SW480 (cell line): ENCODE measurements around the gene ADGRD1.

Experiments
- DNase-seq: peaks from one replicate; pipeline ENCODE4 v3.0.0-alpha.2; 2016; ENCODE audit warnings: low spot score

The ADGRD1 gene

GRCh38 chr12:131025234-131025633, 71.5 kb downstream of the ADGRD1 start:
- no peak for DNase-seq

- no peak for DNase-seq
Measured at GRCh38 chr12:131025939-131026702, 72.4 kb downstream of the ADGRD1 start.

GRCh38 chr12:131026754-131027153, 73.0 kb downstream of the ADGRD1 start:
- no peak for DNase-seq

- DNase-seq = no peak
Measured at GRCh38 chr12:131027264-131027663, 73.6 kb downstream of the ADGRD1 start.

- no peak for DNase-seq
Measured at GRCh38 chr12:131027876-131028586, 74.3 kb downstream of the ADGRD1 start.

- DNase-seq = no peak
Measured at GRCh38 chr12:131028587-131029338, 75.1 kb downstream of the ADGRD1 start.

- no peak for DNase-seq
Measured at GRCh38 chr12:131030472-131031328, 77.0 kb downstream of the ADGRD1 start.

GRCh38 chr12:131032082-131032750, 78.5 kb downstream of the ADGRD1 start:
- no peak for DNase-seq

GRCh38 chr12:131033486-131033885, 79.8 kb downstream of the ADGRD1 start:
- no peak for DNase-seq

GRCh38 chr12:131033886-131034482, 80.3 kb downstream of the ADGRD1 start:
- DNase-seq = no peak

- no peak for DNase-seq
Measured at GRCh38 chr12:131034631-131035244, 81.0 kb downstream of the ADGRD1 start.

GRCh38 chr12:131035245-131035681, 81.6 kb downstream of the ADGRD1 start:
- DNase-seq = no peak

- DNase-seq = no peak
Measured at GRCh38 chr12:131038159-131038558, 84.5 kb downstream of the ADGRD1 start.

- no peak for DNase-seq
Measured at GRCh38 chr12:131038961-131039950, 85.5 kb downstream of the ADGRD1 start.

- no peak for DNase-seq
Measured at GRCh38 chr12:131040491-131040890, 86.8 kb downstream of the ADGRD1 start.

GRCh38 chr12:131041216-131041967, 87.7 kb downstream of the ADGRD1 start:
- DNase-seq = no peak

GRCh38 chr12:131041968-131042833, 88.5 kb downstream of the ADGRD1 start:
- DNase-seq = no peak
